Astrocyte of the hippocampus (primary cell): ENCODE results near the gene CCBE1.
"Not testable (repeated sequence)": the region's sequence is repeated elsewhere in the genome, so short reads cannot be mapped to it uniquely, and the experiment has no call there.

Experiments used
- DNase-seq: peaks from one replicate; pipeline ENCODE4 v3.0.0; 2011; ENCODE audit warnings: low read depth, low spot score

The CCBE1 gene

GRCh38 chr18:59684777-59685176 lies 12.4 kb downstream of the CCBE1 start:
- no peak for DNase-seq

- DNase-seq, result no peak
Observed at GRCh38 chr18:59681521-59682004, 15.7 kb downstream of the CCBE1 start.

- no peak for DNase-seq
Observed at GRCh38 chr18:59681051-59681450, 16.2 kb downstream of the CCBE1 start.

GRCh38 chr18:59675346-59675745 lies 21.9 kb downstream of the CCBE1 start:
- DNase-seq, result no peak

GRCh38 chr18:59674903-59675270 lies 22.3 kb downstream of the CCBE1 start:
- DNase-seq, result no peak

- no peak for DNase-seq
Observed at GRCh38 chr18:59674186-59674902, 22.9 kb downstream of the CCBE1 start.

GRCh38 chr18:59672235-59672711 lies 24.9 kb downstream of the CCBE1 start:
- DNase-seq, result no peak

GRCh38 chr18:59671551-59671950 lies 25.7 kb downstream of the CCBE1 start:
- no peak for DNase-seq

GRCh38 chr18:59669872-59670657 lies 27.2 kb downstream of the CCBE1 start:
- DNase-seq, result no peak

- no peak for DNase-seq
Observed at GRCh38 chr18:59667488-59667887, 29.7 kb downstream of the CCBE1 start.

GRCh38 chr18:59666007-59666402 lies 31.2 kb downstream of the CCBE1 start:
- DNase-seq, result not testable (repeated sequence)

- DNase-seq, result no peak
Observed at GRCh38 chr18:59665057-59666006, 31.9 kb downstream of the CCBE1 start.

GRCh38 chr18:59664329-59664728 lies 32.9 kb downstream of the CCBE1 start:
- no peak for DNase-seq

GRCh38 chr18:59663096-59663495 lies 34.1 kb downstream of the CCBE1 start:
- DNase-seq, result no peak

GRCh38 chr18:59661891-59662701 lies 35.1 kb downstream of the CCBE1 start:
- no peak for DNase-seq

GRCh38 chr18:59660786-59661743 lies 36.2 kb downstream of the CCBE1 start:
- no peak for DNase-seq

- DNase-seq, result no peak
Observed at GRCh38 chr18:59660366-59660765, 36.9 kb downstream of the CCBE1 start.

GRCh38 chr18:59659508-59660170 lies 37.6 kb downstream of the CCBE1 start:
- DNase-seq, result peak; percentile 16

- no peak for DNase-seq
Observed at GRCh38 chr18:59658941-59659340, 38.3 kb downstream of the CCBE1 start.
